HCT116 (cell line): ENCODE measurements around the gene KLHL9. TPM values are rescaled to one million over a fixed set of nuclear protein-coding genes. Genes with fewer than 3 reads are reported as not detected.
A peak's percentile ranks its signal among the peaks of the same experiment; 100 is the strongest.

Source experiments
- ATAC-seq: fragments of 200-7000 bp; cut with Tn5 transposase; 2 replicates; pipeline ENCODE4 v1.9.1; 2020; ENCODE audit warnings: mild to moderate bottlenecking, moderate library complexity
- BruUV-seq: library from RNA; stranded (reverse); fragments of 400-500 nt; replicated peaks from 2 replicates; lab custom pipeline; 2021; lab: Mats Ljungman, UMichigan
- CTCF ChIA-PET: fragments of 300-600 bp; sonication (Branson Sonifier 250); formaldehyde crosslinking; loops from one replicate; lab custom pipeline; 2021; ENCODE audit warnings: antibody characterized with exemption; lab: Charles Lee
- POLR2A ChIA-PET: fragments of 300-600, 350-600 bp; sonication (Branson Sonifier 250); formaldehyde crosslinking; loops from one replicate; lab custom pipeline; 2021; ENCODE audit warnings: antibody characterized with exemption; lab: Charles Lee
- RAD21 ChIA-PET, 2 experiments: fragments of 300-600 bp; sonication (Branson Sonifier 250); formaldehyde crosslinking; loops; one replicate each; lab custom pipeline; 2023; ENCODE audit warnings: low total read pairs in 2 of 2; ENCODE audit not compliant: uncharacterized antibody in 2 of 2, unreplicated experiment in 2 of 2, low non-redundant PET in 1 of 2; lab: Charles Lee
- DNase-seq: peaks from one replicate; pipeline ENCODE4 v3.0.0-alpha.2; 2010; ENCODE audit warnings: low read depth, low spot score
- H2AFZ ChIP-seq: fragments of 200-600 bp; shearing (Covaris generic), sonication (generic); 2 replicates; pipeline ENCODE4 v1.6.1; 2017; ENCODE audit warnings: low read depth, mixed run types, mixed read lengths, antibody characterized with exemption, low read length; ENCODE audit not compliant: poor library complexity, severe bottlenecking
- H3K27ac ChIP-seq: 2 replicates; pipeline ENCODE4 v1.5.1; 2012; ENCODE audit warnings: low read depth, low read length
- H3K27me3 ChIP-seq: fragments of 200-600 bp; sonication (generic); 2 replicates; pipeline ENCODE4 v1.6.1; 2016; ENCODE audit warnings: mixed run types, low read length, mixed read lengths; ENCODE audit not compliant: insufficient read depth
- H3K36me3 ChIP-seq, 2 experiments: fragments of 200-500 bp in 1 of 2; fragments of 200-600 bp in 1 of 2; sonication (Bioruptor generic) in 1 of 2; sonication (generic) in 1 of 2; 2 replicates each; pipeline versions ENCODE4 v1.5.1 to v1.6.1; 2014 to 2016; ENCODE audit warnings: low read length in 2 of 2, inconsistent platforms in 1 of 2, mixed read lengths in 1 of 2, mixed run types in 1 of 2; ENCODE audit not compliant: insufficient read depth in 2 of 2, control insufficient read depth in 1 of 2
- H3K4me1 ChIP-seq, 2 experiments: fragments of 200-600 bp in 1 of 2; sonication (generic) in 1 of 2; 2 replicates each; pipeline versions ENCODE4 v1.5.1 to v1.6.1; 2012 to 2017; ENCODE audit warnings: low read length in 2 of 2, inconsistent platforms in 1 of 2, mild to moderate bottlenecking in 1 of 2, mixed read lengths in 1 of 2, mixed run types in 1 of 2, moderate library complexity in 1 of 2; ENCODE audit not compliant: insufficient read depth in 2 of 2, control insufficient read depth in 1 of 2
- H3K4me2 ChIP-seq: fragments of 200-600 bp; sonication (generic); 2 replicates; pipeline ENCODE4 v1.6.1; 2017; ENCODE audit warnings: mixed run types, low read length, mixed read lengths
- H3K4me3 ChIP-seq, 2 experiments: fragments of 200-600 bp in 1 of 2; sonication (generic) in 1 of 2; replicated peaks in 1 of 2; 2 replicates each; pipeline ENCODE4 v1.5.1; 2011 to 2016; ENCODE audit warnings: low read length in 2 of 2, control low read depth in 1 of 2, low read depth in 1 of 2, mild to moderate bottlenecking in 1 of 2, mixed read lengths in 1 of 2, mixed run types in 1 of 2
- H3K79me2 ChIP-seq: fragments of 200-600 bp; sonication (generic); 2 replicates; pipeline ENCODE4 v1.6.1; 2017; ENCODE audit warnings: mild to moderate bottlenecking, mixed run types, low read length, moderate library complexity, mixed read lengths; ENCODE audit not compliant: insufficient read depth
- H3K9ac ChIP-seq: fragments of 200-600 bp; sonication (generic); 2 replicates; pipeline ENCODE4 v1.6.1; 2016; ENCODE audit warnings: low read length, mixed read lengths
- H3K9me2 ChIP-seq: fragments of 200-600 bp; sonication (generic), shearing (Covaris generic); 2 replicates; pipeline ENCODE4 v1.6.1; 2017; ENCODE audit warnings: mixed run types, mild to moderate bottlenecking, moderate library complexity; ENCODE audit not compliant: insufficient read depth
- H3K9me3 ChIP-seq, 2 experiments: fragments of 200-500 bp in 1 of 2; fragments of 200-600 bp in 1 of 2; sonication (Bioruptor generic) in 1 of 2; sonication (generic) in 1 of 2; 2 replicates each; pipeline ENCODE4 v1.6.1; 2014 to 2017; ENCODE audit warnings: low read length in 2 of 2, mixed read lengths in 2 of 2, inconsistent platforms in 1 of 2, low read depth in 1 of 2, mild to moderate bottlenecking in 1 of 2, mixed run types in 1 of 2, moderate library complexity in 1 of 2; ENCODE audit not compliant: control insufficient read depth in 1 of 2, insufficient read depth in 1 of 2
- H4K20me1 ChIP-seq: fragments of 200-600 bp; sonication (generic), shearing (Covaris generic); 2 replicates; pipeline ENCODE4 v1.6.1; 2017; ENCODE audit warnings: mixed run types, mild to moderate bottlenecking, moderate library complexity; ENCODE audit not compliant: insufficient read depth
- YY1 ChIP-seq: IDR thresholded peaks from 2 replicates; pipeline ENCODE4 v1.6.1; 2011; ENCODE audit warnings: low read length, low read depth, moderate library complexity, mild to moderate bottlenecking; ENCODE audit not compliant: insufficient replicate concordance; ENCODE audit errors: extremely low read depth
- ZFX ChIP-seq: fragments of 450-650 bp; IDR thresholded peaks from 2 replicates; pipeline ENCODE4 v1.6.1; 2017
- intact Hi-C: fragments of 100-400 bp; cut with micrococcal nuclease; formaldehyde crosslinking; loops from 2 replicates; pipeline ENCODE4 v1.10.0; 2022
- total RNA-seq: library from RNA; stranded (reverse); gene quantifications from one replicate; pipeline ENCODE4 v1.2.1, GENCODE V29; 2021; ENCODE audit not compliant: unreplicated experiment
- TF ChIP-seq, protein P1 (sequence below), 3 experiments: fragments of 200-600 bp in 1 of 3; sonication (generic) in 1 of 3; IDR thresholded peaks in 2 of 3; conservative IDR thresholded peaks in 1 of 3; 2 replicates each; pipeline ENCODE4 v1.5.1; 2012 to 2017; ENCODE audit warnings: low read depth in 2 of 3, low read length in 2 of 3, antibody characterized with exemption in 1 of 3, borderline replicate concordance in 1 of 3, control low read depth in 1 of 3, mild to moderate bottlenecking in 1 of 3, mixed read lengths in 1 of 3, mixed run types in 1 of 3, moderate library complexity in 1 of 3; ENCODE audit not compliant: insufficient read depth in 1 of 3

The KLHL9 gene
- total RNA-seq, 1 experiment from 2014 or later: 16.4 TPM

DNA sequence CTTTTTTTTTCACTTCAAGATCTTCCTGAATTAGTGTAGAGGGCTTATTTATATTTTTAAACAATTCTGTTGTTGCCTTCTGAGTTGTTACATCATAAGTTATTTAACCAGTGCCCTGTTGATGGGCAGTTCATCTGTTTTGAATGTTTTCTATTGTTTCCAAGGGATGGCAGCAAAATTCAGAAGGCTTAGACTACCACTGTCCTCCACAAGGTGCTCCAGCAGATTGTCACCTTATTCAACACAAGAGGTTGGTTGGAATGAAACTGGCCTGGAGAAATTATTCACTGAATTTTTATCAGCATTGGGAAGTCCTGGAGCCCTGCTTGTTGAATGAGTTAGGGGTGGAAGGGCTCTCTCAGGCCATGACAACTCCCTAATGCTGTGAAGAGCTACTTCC, 1.3 kb upstream of the KLHL9 start:
- DNase-seq (no peak), ATAC-seq (peak; percentile 43)
- no peak overlapping the region for H3K4me3 ChIP-seq
- BruUV-seq: no TSS peak
- RAD21 ChIA-PET: no interaction called here
- H3K27ac ChIP-seq: no peak overlapping the region
- POLR2A ChIA-PET: no interaction called here
- peaks cover 3 to 23% of the 10 kb centered on the region in 2 experiments; a peak in 3 of 4 replicates for H3K4me1 ChIP-seq
- TF ChIP-seq YY1: no peak
- TF ChIP-seq, protein P1, sequence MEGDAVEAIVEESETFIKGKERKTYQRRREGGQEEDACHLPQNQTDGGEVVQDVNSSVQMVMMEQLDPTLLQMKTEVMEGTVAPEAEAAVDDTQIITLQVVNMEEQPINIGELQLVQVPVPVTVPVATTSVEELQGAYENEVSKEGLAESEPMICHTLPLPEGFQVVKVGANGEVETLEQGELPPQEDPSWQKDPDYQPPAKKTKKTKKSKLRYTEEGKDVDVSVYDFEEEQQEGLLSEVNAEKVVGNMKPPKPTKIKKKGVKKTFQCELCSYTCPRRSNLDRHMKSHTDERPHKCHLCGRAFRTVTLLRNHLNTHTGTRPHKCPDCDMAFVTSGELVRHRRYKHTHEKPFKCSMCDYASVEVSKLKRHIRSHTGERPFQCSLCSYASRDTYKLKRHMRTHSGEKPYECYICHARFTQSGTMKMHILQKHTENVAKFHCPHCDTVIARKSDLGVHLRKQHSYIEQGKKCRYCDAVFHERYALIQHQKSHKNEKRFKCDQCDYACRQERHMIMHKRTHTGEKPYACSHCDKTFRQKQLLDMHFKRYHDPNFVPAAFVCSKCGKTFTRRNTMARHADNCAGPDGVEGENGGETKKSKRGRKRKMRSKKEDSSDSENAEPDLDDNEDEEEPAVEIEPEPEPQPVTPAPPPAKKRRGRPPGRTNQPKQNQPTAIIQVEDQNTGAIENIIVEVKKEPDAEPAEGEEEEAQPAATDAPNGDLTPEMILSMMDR (IDR thresholded peaks at IDR 0.05 in 2 of 3, conservative IDR thresholded peaks at IDR 0.05 in 1 of 3; ENCODE audit: borderline replicate concordance in 1 of 3, insufficient read depth in 1 of 3, low read depth in 2 of 3, low read length in 2 of 3): peak; percentile 20 to 31 (median 26); a peak in 3 of 6 replicates
- no peaks in the 10 kb centered on the region for H4K20me1 ChIP-seq
- H2AFZ ChIP-seq: peak overlapping the region; percentile 47
- CTCF ChIA-PET: interaction anchor here (0.8 kb wide), 2 partner anchors 10 to 98 kb away, joined by 3 to 4 read pairs; no protein-coding TSS in a partner anchor
- peaks cover 37% of the 10 kb centered on the region for H3K79me2 ChIP-seq
- intact Hi-C loops: loop anchor here (5.0 kb wide), 1 partner anchor 246 kb away; no protein-coding TSS in a partner anchor
- no peaks in the 10 kb centered on the region for H3K9me2 ChIP-seq
- peaks cover 0 to 15% of the 10 kb centered on the region in 2 experiments; a peak in 2 of 4 replicates for H3K36me3 ChIP-seq
- H3K9me3 ChIP-seq: no peaks in the 10 kb centered on the region
- H3K4me2 ChIP-seq: peak overlapping the region; percentile 80; the same call in 1 of the 2 replicates
- no peaks in the 10 kb centered on the region for H3K27me3 ChIP-seq
- H3K9ac ChIP-seq: no peak overlapping the region

DNA sequence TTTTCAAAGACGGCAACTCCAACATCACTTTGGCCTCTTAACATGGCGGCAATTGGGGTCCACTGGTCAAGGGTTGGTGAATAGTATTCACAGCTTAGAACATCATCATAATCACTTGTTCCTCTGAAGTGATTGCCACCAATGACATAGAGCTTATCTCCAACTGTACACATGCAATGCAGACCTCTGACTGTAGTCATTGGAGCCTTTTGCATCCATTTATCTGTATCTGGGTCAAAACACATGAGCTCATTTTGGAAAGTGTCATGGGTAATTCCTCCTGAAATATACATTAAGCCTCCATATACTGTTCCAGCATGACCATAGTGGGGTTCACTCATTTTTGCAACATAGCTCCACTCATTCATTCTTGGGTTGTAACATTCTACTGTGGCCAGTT, 2.0 kb downstream of the KLHL9 start:
- Histone ChIP-seq H3K4me1 (peaks cover 3 to 23% of the 10 kb centered on the region in 2 experiments; a peak in 3 of 4 replicates), H3K27ac (no peak overlapping the region), H3K9me3 (no peaks in the 10 kb centered on the region), H3K4me3 (no peak overlapping the region), H3K36me3 (peaks cover 2 to 15% of the 10 kb centered on the region in 2 experiments; a peak in 3 of 4 replicates), H3K4me2 (no peak overlapping the region), H2AFZ (no peak overlapping the region), H3K9me2 (no peaks in the 10 kb centered on the region), H3K79me2 (peaks cover 69% of the 10 kb centered on the region), H3K27me3 (no peaks in the 10 kb centered on the region), H4K20me1 (no peaks in the 10 kb centered on the region; the same call in 1 of the 2 replicates), H3K9ac (no peak overlapping the region)
- CTCF ChIA-PET: interaction anchor here (1.2 to 1.6 kb wide), 2 partner anchors 15 to 63 kb away, joined by 5 to 10 read pairs; no protein-coding TSS in a partner anchor
- intact Hi-C loops: no loop called here
- RAD21 ChIA-PET: no interaction called here
- no TSS peak for BruUV-seq
- ATAC-seq: no peak
- POLR2A ChIA-PET: no interaction called here
- TF ChIP-seq YY1 (no peak), ZFX (no peak)
- TF ChIP-seq, protein P1 (IDR thresholded peaks at IDR 0.05 in 2 of 3, conservative IDR thresholded peaks at IDR 0.05 in 1 of 3; ENCODE audit: borderline replicate concordance in 1 of 3, insufficient read depth in 1 of 3, low read depth in 2 of 3, low read length in 2 of 3): no peak
- no peak for DNase-seq
